ENCODE measurements around the gene DNAAF6. TPM values are rescaled to one million over a fixed set of nuclear protein-coding genes. Genes with fewer than 3 reads are reported as not detected.

Gene DNAAF6
- total RNA-seq, 1 donor from 2014 or later: not detected

DNA sequence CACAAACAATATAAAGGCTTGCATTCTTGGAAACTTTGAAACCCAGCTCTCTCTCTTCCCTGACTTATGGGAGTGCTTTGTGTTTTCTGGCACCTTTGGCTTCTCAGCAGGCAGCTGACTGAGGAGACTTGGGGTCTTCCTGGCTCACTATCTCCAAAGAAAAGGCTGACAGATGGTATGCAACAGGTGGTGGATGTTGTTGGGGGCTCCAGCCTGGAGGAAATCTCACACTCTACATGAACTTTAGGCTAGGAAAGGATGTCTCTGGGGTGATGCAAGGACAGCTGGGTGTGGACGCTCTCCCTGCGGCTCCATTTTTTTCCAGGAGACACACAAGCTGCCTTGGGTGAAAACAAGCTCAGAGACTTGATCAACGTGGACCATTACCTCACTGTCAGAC, 67.4 kb downstream of the DNAAF6 start:
- DNase-seq (ENCODE audit: low spot score): no peak
- no peak for ATAC-seq
- intact Hi-C loops (cut with DNase I): no loop called here

GRCh38 chrX:107288676-107289075, 82.3 kb downstream of the DNAAF6 start:
- intact Hi-C loops (cut with DNase I): no loop called here
- no peak for ATAC-seq
- no peak for DNase-seq (ENCODE audit: low spot score)

- DNase-seq (ENCODE audit: low spot score): no peak
- intact Hi-C loops (cut with DNase I): no loop called here
- no peak for ATAC-seq
Observed at GRCh38 chrX:107290019-107290418, 83.6 kb downstream of the DNAAF6 start.

DNA sequence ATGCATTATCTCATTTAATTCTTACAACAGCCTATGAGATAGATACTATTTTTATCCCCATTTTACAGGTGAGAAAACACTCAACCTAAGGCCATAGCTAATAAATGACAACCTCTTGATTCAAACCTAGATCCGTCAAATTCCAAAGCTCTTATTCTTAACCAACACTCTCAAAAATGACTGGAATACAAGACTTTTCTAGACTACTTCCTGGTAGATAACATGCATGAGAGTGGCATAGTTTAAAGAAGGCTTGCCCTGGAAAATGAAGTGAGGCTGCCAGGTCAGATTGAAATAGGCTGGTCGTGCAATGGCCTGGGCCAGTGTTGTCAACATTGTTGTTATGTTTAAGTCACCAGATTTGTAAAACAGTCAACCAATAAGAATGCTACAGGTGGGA, 86.6 kb downstream of the DNAAF6 start:
- ATAC-seq (no peak), DNase-seq (ENCODE audit: low spot score) (no peak)
- intact Hi-C loops (cut with DNase I): no loop called here

Other genes starting within 250 kb of the DNAAF6 start
- gene MORC4, start 206.4 kb upstream of the DNAAF6 start, total RNA-seq: 17.1 TPM
- gene RBM41, start 87.8 kb upstream of the DNAAF6 start, total RNA-seq: 22.7 TPM
- gene NUP62CL, start 178 bp upstream of the DNAAF6 start, total RNA-seq: 0.62 TPM
- 0.09 TPM for gene FRMPD3, start 243.0 kb downstream of the DNAAF6 start, total RNA-seq

All from sciatic nerve (tissue), 2 donors.